ENCODE results near the gene EFNB1.

Gene EFNB1

GRCh38 chrX:68844581-68844980 lies 15.8 kb downstream of the EFNB1 start:
- DNase-seq: no peak

- no peak for DNase-seq
These were observed 17.7 kb downstream of the EFNB1 start for GRCh38 chrX:68846536-68846935.

- no peak for DNase-seq
These were observed 18.4 kb downstream of the EFNB1 start for GRCh38 chrX:68847172-68847571.

- no peak for DNase-seq
These were observed 19.5 kb downstream of the EFNB1 start for GRCh38 chrX:68848189-68848940.

GRCh38 chrX:68851082-68851481 lies 22.3 kb downstream of the EFNB1 start:
- DNase-seq: no peak

- DNase-seq: no peak
These were observed 23.2 kb downstream of the EFNB1 start for GRCh38 chrX:68852046-68852445.

- no peak for DNase-seq
These were observed 24.9 kb downstream of the EFNB1 start for GRCh38 chrX:68853665-68854251.

- no peak for DNase-seq
These were observed 36.5 kb downstream of the EFNB1 start for GRCh38 chrX:68865300-68865699.

GRCh38 chrX:68865926-68866325 lies 37.1 kb downstream of the EFNB1 start:
- DNase-seq: no peak

- DNase-seq: no peak
These were observed 38.8 kb downstream of the EFNB1 start for GRCh38 chrX:68867458-68868112.

GRCh38 chrX:68868316-68868715 lies 39.5 kb downstream of the EFNB1 start:
- DNase-seq: no peak

- DNase-seq: no peak
These were observed 40.3 kb downstream of the EFNB1 start for GRCh38 chrX:68868902-68869800.

- no peak for DNase-seq
These were observed 41.5 kb downstream of the EFNB1 start for GRCh38 chrX:68870357-68870756.

- DNase-seq: no peak
These were observed 43.4 kb downstream of the EFNB1 start for GRCh38 chrX:68872171-68872570.

GRCh38 chrX:68874076-68874475 lies 45.3 kb downstream of the EFNB1 start:
- no peak for DNase-seq

GRCh38 chrX:68876731-68877130 lies 47.9 kb downstream of the EFNB1 start:
- DNase-seq: no peak

- DNase-seq: no peak
These were observed 48.8 kb downstream of the EFNB1 start for GRCh38 chrX:68877606-68878005.

- DNase-seq: no peak
These were observed 50.3 kb downstream of the EFNB1 start for GRCh38 chrX:68878977-68879645.

- DNase-seq: no peak
These were observed 52.2 kb downstream of the EFNB1 start for GRCh38 chrX:68880846-68881552.

GRCh38 chrX:68881911-68882310 lies 53.1 kb downstream of the EFNB1 start:
- no peak for DNase-seq

GRCh38 chrX:68883800-68884199 lies 55.0 kb downstream of the EFNB1 start:
- no peak for DNase-seq

- no peak for DNase-seq
These were observed 60.4 kb downstream of the EFNB1 start for GRCh38 chrX:68889249-68889648.
